HG02571 (cell line): ENCODE data around the gene HOXA3.

Source experiments
- ATAC-seq: cut with Tn5 transposase; IDR thresholded peaks from one replicate; pipeline ENCODE4 v1.9.1; 2021; ENCODE audit warnings: mild to moderate bottlenecking, moderate library complexity; ENCODE audit not compliant: unreplicated experiment

HOXA3 gene

DNA sequence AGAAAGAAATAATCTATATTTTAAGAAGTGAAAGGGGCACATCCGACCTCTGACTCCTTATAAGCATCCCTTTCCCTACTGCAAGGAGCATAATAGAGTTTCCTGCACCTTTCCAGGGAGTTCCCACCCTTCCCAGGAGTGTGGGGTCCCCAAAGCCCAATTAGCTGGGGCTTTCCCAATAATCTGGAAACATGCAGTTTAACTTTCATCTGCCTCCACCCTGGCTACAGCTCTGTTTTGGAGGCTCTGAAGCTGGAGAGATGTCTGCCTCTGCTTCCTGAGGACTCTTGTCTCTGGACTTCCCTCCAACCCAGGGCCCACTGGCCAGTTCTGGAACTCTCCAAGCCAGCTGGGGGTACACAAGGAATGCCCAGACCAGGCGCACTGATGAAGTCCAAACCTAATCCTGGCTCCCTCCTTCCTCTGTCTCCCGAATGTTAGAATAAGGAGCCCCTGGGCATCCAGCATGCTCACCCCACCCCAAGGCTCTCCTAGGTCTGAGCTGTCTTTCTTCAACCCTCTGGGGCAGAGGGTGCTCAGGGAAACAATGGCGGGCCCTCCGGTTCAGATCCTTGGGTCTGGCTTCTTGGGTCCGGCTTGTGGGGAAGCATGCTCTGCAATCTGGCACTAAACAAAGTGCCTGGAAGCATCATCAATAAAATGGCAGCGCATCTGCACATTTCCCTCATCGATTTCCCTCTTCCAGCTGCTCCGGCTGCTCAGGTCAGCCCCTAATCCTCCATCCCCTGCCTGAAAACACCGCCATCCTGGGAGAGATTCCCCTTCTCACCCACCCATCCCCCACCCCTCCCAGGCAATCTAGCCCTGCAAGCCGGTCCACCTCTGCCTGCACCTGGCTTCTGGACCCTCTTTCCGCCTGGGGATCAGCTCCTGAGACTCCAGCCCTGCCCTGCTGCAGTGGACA, 35.2 kb downstream of the HOXA3 start:
- ATAC-seq: no peak

DNA sequence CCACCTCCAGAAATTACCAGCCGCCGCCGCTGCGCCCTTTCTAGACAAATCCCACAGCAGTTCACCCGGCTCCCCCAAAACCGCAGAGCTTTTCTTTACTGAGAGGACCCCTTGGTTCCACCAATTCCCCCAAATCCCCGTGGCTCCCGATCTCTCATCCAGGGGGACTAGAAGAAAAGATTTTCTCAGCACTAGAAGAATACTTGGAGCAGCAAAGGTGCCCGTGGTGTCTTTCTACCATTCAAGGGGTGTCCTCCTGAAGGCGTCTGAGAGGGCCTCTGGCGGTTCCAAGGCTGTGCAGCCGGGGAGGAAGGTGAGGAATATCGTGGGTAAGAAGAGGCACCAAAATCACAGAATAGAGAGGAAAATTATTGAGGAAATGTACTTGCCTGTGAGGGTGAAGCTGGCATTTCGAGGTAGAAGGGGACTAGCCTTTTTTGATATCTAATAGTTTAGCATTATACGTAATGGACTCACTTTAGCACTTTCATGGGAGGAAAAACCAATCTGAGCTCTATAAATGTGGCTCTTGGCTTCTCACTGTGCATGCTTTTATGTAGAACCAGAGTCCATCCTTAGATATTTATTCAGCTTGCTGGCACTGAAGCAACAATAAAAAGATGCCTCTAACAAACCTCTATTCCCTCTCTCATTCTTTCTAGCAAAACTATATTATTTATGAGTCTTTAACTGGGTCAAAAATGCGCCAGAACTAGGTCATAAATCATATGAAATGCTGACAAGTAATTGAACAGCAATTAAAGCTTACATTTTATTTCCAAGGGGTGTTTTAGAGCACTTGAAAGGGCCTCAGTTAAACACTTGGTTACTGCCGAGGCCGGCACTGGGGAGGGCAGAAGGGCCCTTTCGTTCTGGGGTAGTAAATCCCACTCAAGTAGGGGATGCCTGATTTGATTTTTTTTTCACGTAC, 36.1 kb downstream of the HOXA3 start:
- ATAC-seq: no peak

DNA sequence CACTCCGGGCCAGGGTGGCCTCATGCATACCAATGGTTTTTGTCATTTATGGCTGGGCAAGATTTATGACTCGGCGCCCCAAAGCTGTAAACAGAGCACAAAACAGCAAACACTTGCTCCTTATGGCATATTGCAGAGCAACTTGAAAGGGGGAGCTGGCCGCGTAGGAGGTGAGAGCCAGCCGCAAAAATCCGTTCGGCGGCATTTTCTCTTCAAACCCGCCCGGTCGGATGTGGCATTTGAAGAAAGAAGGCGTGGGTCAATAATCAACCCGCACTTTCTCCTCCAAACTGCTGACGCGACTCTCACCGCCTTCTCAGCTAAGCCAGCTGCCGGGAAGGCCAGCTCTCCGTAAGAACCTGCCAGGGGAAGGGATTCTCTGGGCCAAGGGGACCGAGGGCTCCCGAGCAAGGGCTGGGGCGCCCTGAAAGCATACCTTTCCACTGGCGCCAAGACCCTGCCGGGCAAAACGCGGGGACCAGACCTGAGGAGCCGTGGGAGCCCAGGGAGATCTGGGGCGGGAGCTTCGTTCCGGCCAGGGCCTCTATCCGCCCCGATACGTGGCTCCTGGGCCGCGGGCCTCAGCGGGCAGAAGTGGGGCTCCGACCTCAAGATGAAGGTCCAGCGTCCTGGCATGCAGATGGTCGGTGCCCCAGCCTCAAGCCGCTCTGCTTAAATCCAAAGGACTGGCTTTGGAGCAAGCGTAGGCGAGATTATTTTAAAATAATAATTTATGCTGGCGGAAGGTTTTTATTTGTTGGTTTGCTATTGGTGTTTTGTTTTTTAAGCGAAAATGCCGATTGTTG, 37.0 kb downstream of the HOXA3 start:
- no peak for ATAC-seq

DNA sequence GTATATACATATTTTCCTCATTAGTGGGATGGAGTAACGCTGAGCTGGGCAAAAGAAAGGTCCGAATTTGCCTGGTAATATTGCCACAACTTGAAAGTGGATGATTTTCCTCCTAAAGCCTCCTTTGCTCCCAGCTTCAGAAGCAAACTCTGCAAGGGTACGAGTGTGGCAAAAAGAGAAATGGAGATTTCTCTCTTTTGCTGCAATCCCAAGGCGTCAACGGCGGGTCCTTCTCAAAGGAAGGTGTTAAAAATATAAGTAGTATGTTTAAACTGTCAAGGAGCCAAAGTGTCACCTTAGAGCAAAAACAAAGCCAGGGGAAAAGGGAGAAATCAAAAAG, 37.5 kb downstream of the HOXA3 start:
- no peak for ATAC-seq

DNA sequence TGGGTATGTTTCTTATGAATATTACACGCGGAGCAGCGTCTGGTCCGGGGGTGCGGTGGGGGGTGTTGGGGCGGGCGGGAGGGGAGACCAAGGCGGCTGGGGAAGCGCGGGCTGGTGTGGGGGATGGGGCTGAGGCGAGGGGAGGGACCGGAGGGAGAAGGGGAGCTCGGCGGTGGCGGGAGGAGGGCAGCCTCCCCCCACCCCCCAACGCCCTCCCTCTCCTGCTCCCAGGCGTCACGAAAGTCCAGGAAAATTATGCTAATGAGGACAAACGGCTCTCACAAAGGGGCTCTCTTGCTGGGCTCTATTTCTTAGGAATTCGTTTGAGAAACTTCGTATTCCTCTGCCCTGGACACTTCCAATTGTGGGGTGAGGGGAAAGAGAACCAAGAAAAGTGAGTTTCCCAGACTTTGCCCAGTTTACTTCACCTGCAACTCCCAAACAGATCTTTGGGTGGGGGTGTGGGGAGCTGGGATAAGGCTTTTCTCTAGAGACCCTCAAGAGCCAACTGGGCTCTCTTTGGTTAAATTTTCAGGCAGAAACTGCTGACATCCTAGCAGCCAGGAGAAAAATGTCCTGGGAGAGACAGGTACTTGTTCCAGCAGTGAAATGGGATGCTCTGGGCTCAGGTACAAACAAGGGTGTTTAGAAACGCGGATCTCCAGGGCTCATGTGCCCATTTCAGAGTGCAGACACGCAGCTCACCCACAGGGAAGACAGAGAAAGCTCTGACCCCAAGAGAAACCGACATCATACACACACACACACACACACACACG, 38.2 kb downstream of the HOXA3 start:
- ATAC-seq: no peak

DNA sequence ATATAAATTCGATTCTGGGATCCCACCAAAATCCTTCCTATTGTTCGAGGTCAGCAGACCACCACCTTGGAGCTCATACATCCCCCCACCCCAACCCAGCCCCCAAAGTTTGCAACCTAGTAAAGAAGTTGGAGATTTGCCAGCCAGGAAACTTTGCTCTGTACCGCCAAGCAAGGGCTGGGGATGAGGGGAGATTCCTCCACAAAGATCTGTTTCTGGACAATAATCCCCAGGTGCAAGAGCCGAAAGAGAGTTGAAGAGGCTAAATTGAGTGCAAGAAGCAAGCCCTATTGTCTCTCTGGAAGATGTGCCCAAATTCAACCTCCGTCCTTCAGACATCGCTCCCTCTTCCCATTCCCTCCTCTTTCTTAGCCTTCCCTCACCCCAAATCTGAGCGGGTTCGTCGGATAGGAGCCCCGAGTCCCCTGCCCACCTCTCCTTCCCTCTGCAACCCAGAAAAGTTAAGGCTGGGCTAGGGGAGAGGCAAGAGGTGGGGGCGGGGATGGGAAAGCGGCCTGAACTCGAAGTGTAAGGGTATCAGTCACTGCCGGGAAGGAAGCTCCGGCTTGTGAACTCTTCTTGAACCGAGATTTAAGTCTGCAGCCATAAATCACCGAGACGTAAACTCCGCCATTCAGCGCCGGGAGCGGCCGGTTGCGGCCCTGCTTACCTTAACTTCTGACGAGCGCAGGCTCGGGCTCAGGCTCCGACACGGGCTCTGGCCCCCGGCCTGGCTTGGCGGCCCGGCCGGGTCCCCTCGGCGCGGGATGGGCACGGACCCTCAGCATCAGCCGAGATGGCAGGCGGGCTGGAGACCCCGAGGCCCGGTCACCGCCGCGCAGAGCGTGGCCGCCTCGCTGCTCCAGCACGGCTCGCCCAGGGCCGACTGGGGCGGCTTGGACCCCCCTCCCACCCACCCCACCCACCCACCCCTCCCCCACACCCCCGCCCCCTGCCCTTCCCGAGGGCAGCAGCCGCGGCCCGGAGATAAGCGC, 39.1 kb downstream of the HOXA3 start:
- no peak for ATAC-seq

DNA sequence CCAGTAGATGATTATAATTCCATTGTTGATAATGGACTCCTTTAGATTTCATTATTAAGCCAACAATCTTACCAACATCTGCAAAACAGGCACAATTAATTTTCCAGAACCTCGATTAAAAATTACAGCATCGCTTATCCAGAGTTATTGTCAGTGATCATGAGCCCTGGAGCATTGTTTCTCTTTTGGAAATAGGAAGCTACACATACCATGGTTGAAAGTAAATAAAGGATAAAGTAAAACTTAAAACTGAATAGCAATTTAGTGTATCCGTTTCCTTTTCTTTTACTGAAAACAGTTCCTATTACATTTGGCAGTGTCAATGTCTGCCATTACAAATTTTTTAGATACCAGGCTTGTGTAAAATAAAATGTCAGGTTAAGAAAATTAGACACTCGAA, 40.0 kb downstream of the HOXA3 start:
- no peak for ATAC-seq

DNA sequence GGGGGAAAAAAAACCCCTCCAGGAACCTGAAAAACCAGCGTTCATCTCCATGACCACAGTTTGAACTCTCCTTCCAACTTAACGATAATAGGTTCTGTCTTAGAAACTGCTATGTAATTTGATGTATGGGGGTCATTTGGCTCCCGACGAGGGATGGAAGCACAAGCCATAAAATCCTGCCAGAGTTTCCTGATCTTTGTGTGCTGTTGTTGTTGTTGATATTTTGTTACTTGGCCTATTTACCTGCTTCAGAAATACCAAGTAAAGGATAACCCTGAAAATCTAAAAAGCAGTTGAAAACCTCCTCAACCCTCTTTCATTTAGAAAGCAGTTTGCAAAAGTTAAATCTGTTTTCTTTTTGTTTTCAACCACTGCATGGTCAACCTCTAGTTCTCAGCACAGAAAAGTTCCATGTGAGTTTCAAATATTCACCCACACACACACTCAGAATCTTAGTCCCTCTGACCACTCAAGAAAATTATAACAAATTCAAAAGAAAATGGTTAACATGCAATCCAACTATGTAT, 40.6 kb downstream of the HOXA3 start:
- ATAC-seq: no peak

DNA sequence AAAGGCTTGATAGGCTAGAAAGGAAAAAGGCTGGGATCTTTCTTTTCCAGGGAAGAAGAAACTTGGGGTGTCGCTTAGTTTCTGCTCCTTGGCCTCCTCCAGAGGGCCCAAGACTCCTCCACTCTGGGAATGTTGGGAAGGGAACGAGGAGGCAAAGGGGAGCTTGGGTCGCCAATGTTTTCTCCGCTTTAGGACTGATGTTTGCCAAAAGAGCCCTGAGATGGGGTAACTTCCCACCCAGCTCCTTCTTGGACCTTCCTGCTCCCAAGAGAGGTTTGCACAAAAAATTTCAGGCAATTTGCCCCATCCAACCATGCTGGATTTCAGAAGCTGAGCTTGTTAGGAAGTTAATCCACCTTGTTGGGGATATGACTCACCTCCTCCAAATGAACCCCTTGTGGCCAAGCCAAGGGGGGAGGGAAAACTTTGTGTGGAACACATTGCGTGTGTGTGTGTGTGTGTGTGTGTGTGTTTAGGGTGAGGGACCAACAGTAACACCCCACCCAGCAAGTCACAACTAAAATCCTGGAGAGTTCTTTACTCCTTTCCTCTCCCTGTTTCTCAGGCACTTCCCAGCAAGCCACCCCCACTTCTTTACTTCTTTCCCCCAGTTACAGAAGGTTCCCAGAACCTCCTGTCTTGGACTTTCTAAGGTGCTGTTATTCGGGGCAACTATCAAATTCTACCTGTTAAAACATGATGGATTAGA, 41.2 kb downstream of the HOXA3 start:
- ATAC-seq: no peak

DNA sequence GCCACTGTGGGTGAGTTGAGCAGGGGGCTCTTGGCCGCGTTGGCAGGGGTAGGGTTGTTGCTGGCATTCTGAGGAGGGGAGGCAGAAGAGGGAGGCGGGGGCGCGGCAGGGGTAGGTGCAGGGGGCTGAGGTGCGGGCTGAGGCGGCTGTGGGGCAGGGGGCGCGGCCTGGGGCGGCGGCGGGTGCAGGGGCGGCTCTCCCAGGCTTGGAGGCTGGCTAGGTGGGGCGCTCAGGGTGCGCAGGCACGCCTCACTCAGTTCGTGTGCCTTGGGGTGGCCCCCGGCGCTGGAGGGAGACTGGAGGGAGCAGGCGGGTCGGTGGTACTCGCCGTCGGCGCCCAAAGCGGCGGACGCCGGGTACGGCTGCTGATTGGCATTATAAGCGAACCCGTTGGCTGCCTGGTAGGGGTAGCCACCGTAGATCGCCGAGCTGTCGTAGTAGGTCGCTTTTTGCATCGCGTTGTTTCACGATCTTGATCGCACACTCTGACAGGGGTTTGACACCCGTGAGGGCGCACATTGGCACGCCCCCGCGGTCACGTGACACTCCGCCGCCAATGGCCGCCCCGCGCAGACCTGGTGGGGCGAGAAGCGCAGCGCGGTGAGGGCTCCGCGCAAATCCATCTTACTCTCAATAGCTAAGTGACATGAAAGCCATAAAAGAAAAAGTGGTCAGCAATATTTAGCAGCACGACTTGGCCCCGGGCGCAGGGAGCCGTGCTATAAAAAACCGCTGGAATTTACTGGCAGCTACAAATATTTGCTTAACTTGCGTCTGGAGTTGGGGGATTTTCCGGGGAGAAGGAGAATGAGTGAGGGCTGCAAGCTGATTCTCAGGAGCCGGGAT, 42.0 kb downstream of the HOXA3 start:
- ATAC-seq: no peak

DNA sequence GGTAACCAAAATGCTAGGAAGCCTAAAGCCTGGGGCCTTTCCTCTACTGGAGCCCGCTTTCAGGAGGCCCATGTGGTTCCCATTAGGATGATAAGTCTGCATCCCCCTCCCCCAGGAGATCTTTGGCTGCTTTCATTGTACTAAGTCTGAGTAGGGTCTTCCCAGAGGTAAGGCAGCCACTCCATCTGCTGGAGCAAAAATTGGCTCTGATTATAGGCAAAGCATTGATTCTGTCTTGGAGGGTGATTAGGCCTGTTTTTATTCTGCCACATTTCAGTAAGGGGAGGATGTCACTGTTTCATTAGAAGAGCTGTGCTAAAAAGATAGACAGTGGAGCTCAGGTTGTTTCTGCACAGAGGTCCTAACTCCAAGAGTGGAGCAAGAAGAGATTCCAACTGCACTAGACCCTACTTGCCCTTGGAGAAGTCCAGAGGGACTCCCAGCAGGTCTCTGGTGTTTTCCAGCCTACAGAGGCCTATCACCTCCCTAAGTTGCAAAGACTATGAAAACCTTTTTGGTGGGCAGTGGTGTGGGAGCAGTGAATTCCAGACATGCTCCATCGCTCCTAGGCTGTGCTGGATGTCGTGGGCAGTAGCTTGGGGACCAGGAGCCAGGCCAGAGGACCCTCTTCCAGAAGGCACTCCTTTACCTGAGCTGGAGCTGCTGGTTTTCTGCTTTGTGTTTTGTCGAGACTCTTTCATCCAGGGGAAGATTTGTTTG, 42.8 kb downstream of the HOXA3 start:
- no peak for ATAC-seq

DNA sequence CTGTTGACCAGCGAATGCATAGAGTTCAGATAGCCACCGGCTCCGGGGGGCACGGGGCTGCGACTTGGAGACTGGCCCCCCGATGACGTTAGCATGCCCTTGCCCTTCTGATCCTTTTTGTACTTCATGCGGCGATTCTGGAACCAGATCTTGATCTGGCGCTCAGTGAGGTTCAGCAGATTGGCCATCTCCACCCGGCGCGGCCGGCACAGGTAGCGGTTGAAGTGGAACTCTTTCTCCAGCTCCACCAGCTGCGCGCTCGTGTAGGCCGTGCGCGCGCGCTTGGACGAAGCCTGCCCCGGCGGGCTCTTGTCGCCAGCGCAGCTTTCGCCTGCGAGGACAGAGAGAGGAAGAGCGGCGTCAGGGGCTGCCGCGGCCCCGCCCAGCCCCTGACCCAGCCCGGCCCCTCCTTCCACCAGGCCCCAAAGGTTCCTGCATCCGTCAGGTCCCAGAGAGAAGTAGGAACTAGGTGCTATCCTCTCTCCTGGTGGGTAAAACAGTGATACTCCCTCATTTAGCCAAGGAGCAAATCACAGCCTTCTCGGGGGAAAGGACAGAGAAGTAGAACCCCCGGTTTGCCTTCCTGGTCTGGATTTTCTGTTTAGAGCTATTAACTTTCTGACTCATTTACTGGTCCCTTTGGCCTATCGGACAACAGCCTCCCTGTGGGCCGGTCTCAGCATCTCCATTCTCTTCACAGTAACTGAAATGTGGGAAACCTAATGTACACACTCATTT, 43.8 kb downstream of the HOXA3 start:
- ATAC-seq: no peak

DNA sequence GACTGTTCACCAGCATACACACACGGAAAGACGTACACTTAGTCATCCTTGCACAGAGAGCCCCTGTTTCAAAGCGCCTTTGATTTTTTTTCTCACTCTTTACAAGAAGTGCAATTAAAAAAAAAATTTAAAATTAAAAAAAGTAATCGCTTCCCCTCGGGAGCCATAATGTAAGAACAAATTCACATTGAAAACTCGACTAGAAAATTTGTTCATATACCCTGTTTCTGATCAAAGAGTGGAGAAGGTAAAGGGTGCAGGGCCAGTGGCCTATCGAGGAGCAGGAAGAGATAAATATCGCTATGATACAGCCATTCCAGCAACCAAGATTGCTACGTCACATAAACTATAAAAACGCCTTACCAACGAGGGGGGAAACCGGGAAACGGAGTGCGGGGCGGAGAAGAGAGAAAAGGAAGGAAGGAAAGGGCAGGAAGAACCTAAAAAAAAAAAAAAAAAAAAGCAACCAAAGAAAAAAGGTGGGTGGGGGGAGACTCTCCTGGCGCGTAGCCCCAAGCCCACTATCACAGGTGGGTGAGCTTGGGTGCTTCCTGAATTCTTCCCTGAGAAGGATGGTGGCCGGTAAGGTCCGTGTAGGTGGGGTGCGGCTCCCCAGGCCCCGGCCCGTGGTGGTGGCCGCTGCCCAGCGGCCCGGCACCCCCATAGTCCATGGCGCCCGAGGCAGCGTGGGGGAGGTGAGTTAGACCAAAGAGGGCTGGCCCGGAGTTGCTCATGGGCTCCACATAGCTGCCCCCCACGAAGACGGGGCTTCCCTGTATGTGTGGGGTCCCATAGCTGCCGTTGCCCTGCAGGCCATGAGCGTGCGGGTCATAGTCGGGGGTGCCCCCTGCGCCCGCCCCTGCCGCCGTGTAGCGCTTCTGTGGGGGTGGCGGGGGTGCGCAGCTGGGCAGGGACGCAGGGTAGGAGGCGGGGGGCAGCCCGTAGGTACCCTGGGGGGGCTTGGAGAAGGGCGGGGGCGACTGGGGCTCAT, 44.7 kb downstream of the HOXA3 start:
- ATAC-seq: no peak

DNA sequence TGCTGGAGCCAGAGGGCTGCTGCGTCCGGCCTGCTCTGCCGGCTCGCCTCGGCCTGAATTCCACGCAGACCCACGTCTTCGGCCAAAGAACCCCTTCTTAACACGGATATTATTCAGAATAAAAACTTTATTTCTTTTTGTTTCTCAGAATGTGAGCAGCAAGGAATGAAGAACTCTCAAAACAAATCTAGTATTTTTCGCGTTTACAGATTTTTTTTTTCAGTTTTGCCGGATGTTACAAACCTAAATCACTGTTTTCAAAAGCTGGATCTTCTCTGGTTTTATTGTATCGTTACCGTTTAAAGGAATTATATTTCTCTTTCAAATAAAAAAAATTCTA, 45.5 kb downstream of the HOXA3 start:
- no peak for ATAC-seq
